ENCODE data around the gene BRICD5.

BRICD5 gene

GRCh38 chr16:2213817-2214718, 3.4 kb upstream of the BRICD5 start:
- Histone ChIP-seq H3K4me3 (ENCODE audit: low read depth in 1 of 2, low read length in 2 of 2) (peak overlapping the region; percentile 94 to 98), H3K36me3 (ENCODE audit: insufficient read depth, low read length) (peaks cover 46% of the 10 kb centered on the region), H2AFZ (ENCODE audit: low read depth, low read length) (peak overlapping the region; percentile 90), H3K9me3 (ENCODE audit: insufficient read depth, low read length, severe bottlenecking) (no peaks in the 10 kb centered on the region), H4K20me1 (ENCODE audit: insufficient read depth, low read length) (peaks cover 29% of the 10 kb centered on the region), H3K27me3 (ENCODE audit: insufficient read depth, low read length, poor library complexity) (no peaks in the 10 kb centered on the region), H3K9ac (ENCODE audit: low read depth, low read length) (peak overlapping the region; percentile 99), H3K79me2 (ENCODE audit: insufficient read depth, low read length) (peaks cover 41% of the 10 kb centered on the region), H3K4me1 (ENCODE audit: insufficient read depth, low read length) (peaks cover 36% of the 10 kb centered on the region), H3K4me2 (ENCODE audit: insufficient read depth, low read length) (peak overlapping the region; percentile 99), H3K27ac (ENCODE audit: low read length) (peak overlapping the region; percentile 93)
- no peak for ATAC-seq (ENCODE audit: insufficient read depth, low read depth)
- TF ChIP-seq EZH2 (IDR thresholded peaks at IDR 0.05; ENCODE audit: borderline replicate concordance, low read depth, low read length, severe bottlenecking), result no peak
- TF ChIP-seq, protein P1, sequence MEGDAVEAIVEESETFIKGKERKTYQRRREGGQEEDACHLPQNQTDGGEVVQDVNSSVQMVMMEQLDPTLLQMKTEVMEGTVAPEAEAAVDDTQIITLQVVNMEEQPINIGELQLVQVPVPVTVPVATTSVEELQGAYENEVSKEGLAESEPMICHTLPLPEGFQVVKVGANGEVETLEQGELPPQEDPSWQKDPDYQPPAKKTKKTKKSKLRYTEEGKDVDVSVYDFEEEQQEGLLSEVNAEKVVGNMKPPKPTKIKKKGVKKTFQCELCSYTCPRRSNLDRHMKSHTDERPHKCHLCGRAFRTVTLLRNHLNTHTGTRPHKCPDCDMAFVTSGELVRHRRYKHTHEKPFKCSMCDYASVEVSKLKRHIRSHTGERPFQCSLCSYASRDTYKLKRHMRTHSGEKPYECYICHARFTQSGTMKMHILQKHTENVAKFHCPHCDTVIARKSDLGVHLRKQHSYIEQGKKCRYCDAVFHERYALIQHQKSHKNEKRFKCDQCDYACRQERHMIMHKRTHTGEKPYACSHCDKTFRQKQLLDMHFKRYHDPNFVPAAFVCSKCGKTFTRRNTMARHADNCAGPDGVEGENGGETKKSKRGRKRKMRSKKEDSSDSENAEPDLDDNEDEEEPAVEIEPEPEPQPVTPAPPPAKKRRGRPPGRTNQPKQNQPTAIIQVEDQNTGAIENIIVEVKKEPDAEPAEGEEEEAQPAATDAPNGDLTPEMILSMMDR (IDR thresholded peaks at IDR 0.05; ENCODE audit: borderline replicate concordance, extremely low read depth, low read length, poor library complexity, severe bottlenecking), result no peak
- DNase-seq, result no peak

- H2AFZ ChIP-seq (ENCODE audit: low read depth, low read length), result no peak overlapping the region
- H3K27ac ChIP-seq (ENCODE audit: low read length), result no peak overlapping the region
- H3K9ac ChIP-seq (ENCODE audit: low read depth, low read length), result peak overlapping the region; percentile 99
- H3K4me1 ChIP-seq (ENCODE audit: insufficient read depth, low read length), result peaks cover 42% of the 10 kb centered on the region
- no peaks in the 10 kb centered on the region for H3K27me3 ChIP-seq (ENCODE audit: insufficient read depth, low read length, poor library complexity)
- peaks cover 29% of the 10 kb centered on the region for H4K20me1 ChIP-seq (ENCODE audit: insufficient read depth, low read length)
- H3K9me3 ChIP-seq (ENCODE audit: insufficient read depth, low read length, severe bottlenecking), result no peaks in the 10 kb centered on the region
- DNase-seq (no peak), ATAC-seq (ENCODE audit: insufficient read depth, low read depth) (no peak)
- TF ChIP-seq, protein P1 (IDR thresholded peaks at IDR 0.05; ENCODE audit: borderline replicate concordance, extremely low read depth, low read length, poor library complexity, severe bottlenecking), result no peak
- no peak for TF ChIP-seq EZH2 (IDR thresholded peaks at IDR 0.05; ENCODE audit: borderline replicate concordance, low read depth, low read length, severe bottlenecking)
- peaks cover 60% of the 10 kb centered on the region for H3K36me3 ChIP-seq (ENCODE audit: insufficient read depth, low read length)
- peak overlapping the region; percentile 99 for H3K4me2 ChIP-seq (ENCODE audit: insufficient read depth, low read length)
- H3K79me2 ChIP-seq (ENCODE audit: insufficient read depth, low read length), result peaks cover 48% of the 10 kb centered on the region
- peak overlapping the region; percentile 94 to 98; a peak in 3 of 4 replicates for H3K4me3 ChIP-seq (ENCODE audit: low read depth in 1 of 2, low read length in 2 of 2)
Measured at GRCh38 chr16:2212362-2213324, 2.0 kb upstream of the BRICD5 start.

DNA sequence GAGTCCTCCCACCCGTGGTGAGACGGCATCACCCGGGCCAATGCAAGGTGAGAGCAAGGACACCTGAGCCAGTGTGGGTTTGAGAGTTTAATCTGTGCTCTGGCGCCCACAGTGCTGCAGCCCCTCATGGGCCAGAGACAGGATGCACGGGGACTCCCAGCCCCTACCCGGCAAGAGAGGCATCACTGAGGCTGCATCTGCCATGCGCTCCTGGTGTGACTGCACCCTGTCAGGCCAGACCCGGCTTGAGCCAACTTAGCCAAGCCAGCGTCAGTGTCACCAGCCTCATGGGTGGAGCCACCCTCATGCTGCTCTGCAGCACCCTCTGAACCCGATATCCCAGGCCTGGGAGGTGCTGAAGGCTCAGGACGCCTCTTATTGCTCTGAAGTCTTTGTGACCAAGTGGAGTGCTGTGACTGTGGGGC, 1.3 kb upstream of the BRICD5 start:
- Histone ChIP-seq H2AFZ (ENCODE audit: low read depth, low read length) (no peak overlapping the region), H3K36me3 (ENCODE audit: insufficient read depth, low read length) (peaks cover 67% of the 10 kb centered on the region), H3K79me2 (ENCODE audit: insufficient read depth, low read length) (peaks cover 55% of the 10 kb centered on the region), H4K20me1 (ENCODE audit: insufficient read depth, low read length) (peaks cover 29% of the 10 kb centered on the region), H3K4me3 (ENCODE audit: low read depth in 1 of 2, low read length in 2 of 2) (peak overlapping the region in 1 of 2 experiments; percentile 22; a peak in 1 of 4 replicates), H3K9ac (ENCODE audit: low read depth, low read length) (peak overlapping the region; percentile 99; the same call in 1 of the 2 replicates), H3K9me3 (ENCODE audit: insufficient read depth, low read length, severe bottlenecking) (no peaks in the 10 kb centered on the region), H3K27ac (ENCODE audit: low read length) (no peak overlapping the region), H3K27me3 (ENCODE audit: insufficient read depth, low read length, poor library complexity) (no peaks in the 10 kb centered on the region), H3K4me1 (ENCODE audit: insufficient read depth, low read length) (peaks cover 49% of the 10 kb centered on the region), H3K4me2 (ENCODE audit: insufficient read depth, low read length) (peak overlapping the region; percentile 99; the same call in 1 of the 2 replicates)
- TF ChIP-seq EZH2 (IDR thresholded peaks at IDR 0.05; ENCODE audit: borderline replicate concordance, low read depth, low read length, severe bottlenecking), result no peak
- TF ChIP-seq, protein P1 (IDR thresholded peaks at IDR 0.05; ENCODE audit: borderline replicate concordance, extremely low read depth, low read length, poor library complexity, severe bottlenecking), result no peak
- DNase-seq, result no peak
- ATAC-seq (ENCODE audit: insufficient read depth, low read depth), result no peak
